ENCODE measurements around the gene PRUNE2.

DNA sequence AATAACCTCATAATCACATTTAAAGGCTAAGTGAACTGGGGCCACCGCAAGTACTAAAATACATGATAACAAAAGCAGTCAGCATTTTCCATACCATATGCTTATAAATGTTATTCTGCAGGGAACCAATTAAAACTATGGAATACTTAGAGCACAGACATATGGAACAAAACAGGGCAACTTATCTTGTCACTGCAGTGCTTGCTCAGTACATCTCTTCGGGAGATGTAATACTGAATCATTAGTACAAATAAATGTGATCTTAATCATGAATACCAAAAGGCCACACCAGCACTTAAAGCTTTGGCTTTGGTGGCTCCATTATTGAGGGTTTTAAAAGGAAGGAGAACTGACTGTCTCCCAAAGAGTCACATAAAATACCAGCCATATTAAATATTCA, 32.1 kb downstream of the PRUNE2 start:
- TF ChIP-seq EZH2 (IDR thresholded peaks at IDR 0.05; ENCODE audit: borderline replicate concordance, low read depth, low read length, severe bottlenecking): no peak
- TF ChIP-seq, protein P1, sequence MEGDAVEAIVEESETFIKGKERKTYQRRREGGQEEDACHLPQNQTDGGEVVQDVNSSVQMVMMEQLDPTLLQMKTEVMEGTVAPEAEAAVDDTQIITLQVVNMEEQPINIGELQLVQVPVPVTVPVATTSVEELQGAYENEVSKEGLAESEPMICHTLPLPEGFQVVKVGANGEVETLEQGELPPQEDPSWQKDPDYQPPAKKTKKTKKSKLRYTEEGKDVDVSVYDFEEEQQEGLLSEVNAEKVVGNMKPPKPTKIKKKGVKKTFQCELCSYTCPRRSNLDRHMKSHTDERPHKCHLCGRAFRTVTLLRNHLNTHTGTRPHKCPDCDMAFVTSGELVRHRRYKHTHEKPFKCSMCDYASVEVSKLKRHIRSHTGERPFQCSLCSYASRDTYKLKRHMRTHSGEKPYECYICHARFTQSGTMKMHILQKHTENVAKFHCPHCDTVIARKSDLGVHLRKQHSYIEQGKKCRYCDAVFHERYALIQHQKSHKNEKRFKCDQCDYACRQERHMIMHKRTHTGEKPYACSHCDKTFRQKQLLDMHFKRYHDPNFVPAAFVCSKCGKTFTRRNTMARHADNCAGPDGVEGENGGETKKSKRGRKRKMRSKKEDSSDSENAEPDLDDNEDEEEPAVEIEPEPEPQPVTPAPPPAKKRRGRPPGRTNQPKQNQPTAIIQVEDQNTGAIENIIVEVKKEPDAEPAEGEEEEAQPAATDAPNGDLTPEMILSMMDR (IDR thresholded peaks at IDR 0.05; ENCODE audit: borderline replicate concordance, extremely low read depth, low read length, poor library complexity, severe bottlenecking): no peak
